Endothelial cell (in vitro differentiated cells): ENCODE results near the gene ANKMY1. TPM values are rescaled to one million over a fixed set of nuclear protein-coding genes. Genes with fewer than 3 reads are reported as not detected.

Experiments used
- DNase-seq: peaks from one replicate; pipeline ENCODE4 v3.0.0; 2021; ENCODE audit warnings: low spot score
- H3K27ac Mint-ChIP-seq: one replicate; pipeline ENCODE4 v1.8.0; 2021; ENCODE audit warnings: mixed read lengths, inconsistent platforms; ENCODE audit not compliant: unreplicated experiment
- H3K27me3 Mint-ChIP-seq: one replicate; pipeline ENCODE4 v1.8.0; 2021; ENCODE audit warnings: mild to moderate bottlenecking, moderate library complexity, mixed read lengths, inconsistent platforms; ENCODE audit not compliant: unreplicated experiment
- H3K36me3 Mint-ChIP-seq: one replicate; pipeline ENCODE4 v1.8.0; 2021; ENCODE audit warnings: mild to moderate bottlenecking, low read depth, mixed read lengths, inconsistent platforms; ENCODE audit not compliant: unreplicated experiment
- H3K4me1 Mint-ChIP-seq: one replicate; pipeline ENCODE4 v1.8.0; 2021; ENCODE audit warnings: mild to moderate bottlenecking, mixed read lengths, inconsistent platforms; ENCODE audit not compliant: unreplicated experiment
- H3K4me3 Mint-ChIP-seq: one replicate; pipeline ENCODE4 v1.8.0; 2021; ENCODE audit warnings: mild to moderate bottlenecking, mixed read lengths, inconsistent platforms; ENCODE audit not compliant: unreplicated experiment
- H3K9me3 Mint-ChIP-seq: one replicate; pipeline ENCODE4 v1.8.0; 2021; ENCODE audit warnings: mixed read lengths, inconsistent platforms; ENCODE audit not compliant: unreplicated experiment
- total RNA-seq: library from RNA; stranded (reverse); fragmentation: NEBNext Ultra II Directional; extraction: Animal tissue kit (Norgen Biotek cat#: 25700); gene quantifications from one replicate; pipeline ENCODE4 v1.2.1, GENCODE V29; 2021; ENCODE audit not compliant: unreplicated experiment
- TF ChIP-seq, protein P1 (sequence below): fragments of 200-600 bp; sonication (generic); IDR thresholded peaks from one replicate; pipeline ENCODE4 v1.5.0; 2021; ENCODE audit warnings: antibody characterized with exemption; ENCODE audit not compliant: unreplicated experiment

Gene ANKMY1
- total RNA-seq, 1 donor from 2014 or later: 5.6 TPM

- H3K9me3 Mint-ChIP-seq: no peaks in the 10 kb centered on the region
- H3K36me3 Mint-ChIP-seq: no peaks in the 10 kb centered on the region
- H3K27ac Mint-ChIP-seq: no peak overlapping the region
- DNase-seq: no peak
- H3K4me3 Mint-ChIP-seq: no peak overlapping the region
- TF ChIP-seq, protein P1, sequence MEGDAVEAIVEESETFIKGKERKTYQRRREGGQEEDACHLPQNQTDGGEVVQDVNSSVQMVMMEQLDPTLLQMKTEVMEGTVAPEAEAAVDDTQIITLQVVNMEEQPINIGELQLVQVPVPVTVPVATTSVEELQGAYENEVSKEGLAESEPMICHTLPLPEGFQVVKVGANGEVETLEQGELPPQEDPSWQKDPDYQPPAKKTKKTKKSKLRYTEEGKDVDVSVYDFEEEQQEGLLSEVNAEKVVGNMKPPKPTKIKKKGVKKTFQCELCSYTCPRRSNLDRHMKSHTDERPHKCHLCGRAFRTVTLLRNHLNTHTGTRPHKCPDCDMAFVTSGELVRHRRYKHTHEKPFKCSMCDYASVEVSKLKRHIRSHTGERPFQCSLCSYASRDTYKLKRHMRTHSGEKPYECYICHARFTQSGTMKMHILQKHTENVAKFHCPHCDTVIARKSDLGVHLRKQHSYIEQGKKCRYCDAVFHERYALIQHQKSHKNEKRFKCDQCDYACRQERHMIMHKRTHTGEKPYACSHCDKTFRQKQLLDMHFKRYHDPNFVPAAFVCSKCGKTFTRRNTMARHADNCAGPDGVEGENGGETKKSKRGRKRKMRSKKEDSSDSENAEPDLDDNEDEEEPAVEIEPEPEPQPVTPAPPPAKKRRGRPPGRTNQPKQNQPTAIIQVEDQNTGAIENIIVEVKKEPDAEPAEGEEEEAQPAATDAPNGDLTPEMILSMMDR: no peak
- H3K27me3 Mint-ChIP-seq: peaks cover 5% of the 10 kb centered on the region
- no peaks in the 10 kb centered on the region for H3K4me1 Mint-ChIP-seq
Measured at GRCh38 chr2:240442891-240443715, 114.7 kb downstream of the ANKMY1 start.

DNA sequence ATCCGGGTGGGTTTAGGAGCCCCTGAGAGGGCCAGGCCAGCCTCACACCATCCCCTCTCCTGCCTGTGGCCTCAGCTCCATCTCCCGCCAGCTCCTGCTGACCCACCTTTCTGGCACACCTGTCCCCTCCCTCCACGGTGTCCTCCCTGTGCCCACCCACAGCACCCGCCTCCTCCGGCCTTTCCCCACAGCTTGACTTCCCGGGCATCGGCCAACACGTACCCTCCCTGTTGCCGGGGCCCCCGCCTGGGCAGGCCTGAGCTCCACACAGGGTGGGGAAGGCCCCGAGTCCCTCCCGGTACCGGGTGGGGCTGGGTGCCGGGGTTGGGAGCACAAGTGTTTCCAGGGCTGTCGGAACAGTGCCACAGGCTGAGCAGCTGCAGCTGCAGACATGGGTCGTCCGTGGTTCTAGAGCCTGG, 115.8 kb downstream of the ANKMY1 start:
- Mint-ChIP-seq H3K4me3 (no peak overlapping the region), H3K36me3 (no peaks in the 10 kb centered on the region), H3K27me3 (peaks cover 11% of the 10 kb centered on the region), H3K27ac (no peak overlapping the region), H3K9me3 (no peaks in the 10 kb centered on the region), H3K4me1 (peaks cover 2% of the 10 kb centered on the region)
- TF ChIP-seq, protein P1: no peak
- no peak for DNase-seq

- DNase-seq: no peak
- Mint-ChIP-seq H3K4me1 (peaks cover 2% of the 10 kb centered on the region), H3K36me3 (no peaks in the 10 kb centered on the region), H3K27me3 (peaks cover 9% of the 10 kb centered on the region), H3K4me3 (no peak overlapping the region), H3K27ac (no peak overlapping the region), H3K9me3 (no peaks in the 10 kb centered on the region)
- TF ChIP-seq, protein P1: no peak
Measured at GRCh38 chr2:240441326-240441992, 116.3 kb downstream of the ANKMY1 start.

- H3K4me3 Mint-ChIP-seq: no peak overlapping the region
- TF ChIP-seq, protein P1: no peak
- no peaks in the 10 kb centered on the region for H3K36me3 Mint-ChIP-seq
- H3K9me3 Mint-ChIP-seq: no peaks in the 10 kb centered on the region
- H3K4me1 Mint-ChIP-seq: peaks cover 2% of the 10 kb centered on the region
- no peak overlapping the region for H3K27ac Mint-ChIP-seq
- no peak for DNase-seq
- H3K27me3 Mint-ChIP-seq: peaks cover 9% of the 10 kb centered on the region
Measured at GRCh38 chr2:240440704-240441320, 117.0 kb downstream of the ANKMY1 start.
